MM.1S (cell line): ENCODE measurements around the gene CATSPERZ.
A peak's percentile ranks its signal among the peaks of the same experiment; 100 is the strongest.

Experiments used
- EZH2 ChIP-seq: fragments of 300-600 bp; sonication (generic); optimal IDR thresholded peaks from 2 replicates; pipeline ENCODE3; 2017; ENCODE audit warnings: low read depth, mild to moderate bottlenecking, antibody characterized with exemption, low read length, mixed read lengths
- EZH2phosphoT487 ChIP-seq: fragments of 300-600 bp; sonication (generic); IDR thresholded peaks from 2 replicates; pipeline ENCODE4 v1.6.1; 2018; ENCODE audit warnings: antibody characterized with exemption, low read length
- TF ChIP-seq, protein P1 (sequence below): fragments of 300-600 bp; sonication (generic); IDR thresholded peaks from 2 replicates; pipeline ENCODE4 v1.5.1; 2016; ENCODE audit warnings: antibody characterized with exemption, low read length, mixed read lengths

DNA sequence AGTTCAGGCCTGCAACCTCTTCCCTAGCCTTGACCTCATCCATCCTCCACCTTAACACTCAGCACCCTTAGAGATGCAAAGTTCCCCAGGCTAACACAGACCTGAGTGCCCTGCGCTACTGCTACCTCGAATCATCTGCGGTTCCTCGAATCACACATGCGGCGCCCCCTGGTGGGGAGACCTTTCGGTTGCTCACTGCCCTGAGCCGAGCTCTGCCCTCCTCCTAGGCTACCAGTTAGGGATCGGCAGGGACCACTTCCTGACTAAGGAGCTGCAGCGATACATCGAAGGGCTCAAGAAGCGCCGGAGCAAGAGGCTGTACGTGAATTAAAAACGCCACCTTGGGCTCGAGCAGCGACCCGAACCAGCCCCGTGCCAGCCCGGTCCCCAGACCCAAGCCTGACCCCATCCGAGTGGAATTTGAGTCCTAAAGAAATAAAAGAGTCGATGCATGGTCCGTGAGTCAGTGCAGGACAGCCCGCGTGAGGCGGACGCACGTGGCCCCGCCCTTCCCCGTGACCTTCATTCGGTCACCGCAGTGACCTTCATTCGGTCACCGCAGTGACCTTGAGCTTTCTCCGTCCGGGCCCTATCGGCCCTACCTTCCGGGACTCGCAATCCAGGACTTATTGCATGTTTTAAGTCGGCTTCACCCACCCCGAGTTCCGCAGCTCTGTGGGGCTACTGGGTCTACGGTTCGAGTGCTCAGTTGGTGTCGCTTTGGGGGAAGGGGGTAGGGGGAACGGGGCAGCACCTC is 4.3 kb downstream of the CATSPERZ start:
- TF ChIP-seq, protein P1, sequence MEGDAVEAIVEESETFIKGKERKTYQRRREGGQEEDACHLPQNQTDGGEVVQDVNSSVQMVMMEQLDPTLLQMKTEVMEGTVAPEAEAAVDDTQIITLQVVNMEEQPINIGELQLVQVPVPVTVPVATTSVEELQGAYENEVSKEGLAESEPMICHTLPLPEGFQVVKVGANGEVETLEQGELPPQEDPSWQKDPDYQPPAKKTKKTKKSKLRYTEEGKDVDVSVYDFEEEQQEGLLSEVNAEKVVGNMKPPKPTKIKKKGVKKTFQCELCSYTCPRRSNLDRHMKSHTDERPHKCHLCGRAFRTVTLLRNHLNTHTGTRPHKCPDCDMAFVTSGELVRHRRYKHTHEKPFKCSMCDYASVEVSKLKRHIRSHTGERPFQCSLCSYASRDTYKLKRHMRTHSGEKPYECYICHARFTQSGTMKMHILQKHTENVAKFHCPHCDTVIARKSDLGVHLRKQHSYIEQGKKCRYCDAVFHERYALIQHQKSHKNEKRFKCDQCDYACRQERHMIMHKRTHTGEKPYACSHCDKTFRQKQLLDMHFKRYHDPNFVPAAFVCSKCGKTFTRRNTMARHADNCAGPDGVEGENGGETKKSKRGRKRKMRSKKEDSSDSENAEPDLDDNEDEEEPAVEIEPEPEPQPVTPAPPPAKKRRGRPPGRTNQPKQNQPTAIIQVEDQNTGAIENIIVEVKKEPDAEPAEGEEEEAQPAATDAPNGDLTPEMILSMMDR: peak; percentile 96
- no peak for TF ChIP-seq EZH2
- no peak for TF ChIP-seq EZH2phosphoT487
